Measurements from ENCODE around the gene GCC2. TPM values are rescaled to one million over a fixed set of nuclear protein-coding genes. Genes with fewer than 3 reads are reported as not detected.

Gene GCC2
- total and polyA plus RNA-seq, 2 of the 13 experiments (the other 11 are each of a cell fraction or from before 2014, with no cell fraction given), result 17.6 to 22.5 TPM

DNA sequence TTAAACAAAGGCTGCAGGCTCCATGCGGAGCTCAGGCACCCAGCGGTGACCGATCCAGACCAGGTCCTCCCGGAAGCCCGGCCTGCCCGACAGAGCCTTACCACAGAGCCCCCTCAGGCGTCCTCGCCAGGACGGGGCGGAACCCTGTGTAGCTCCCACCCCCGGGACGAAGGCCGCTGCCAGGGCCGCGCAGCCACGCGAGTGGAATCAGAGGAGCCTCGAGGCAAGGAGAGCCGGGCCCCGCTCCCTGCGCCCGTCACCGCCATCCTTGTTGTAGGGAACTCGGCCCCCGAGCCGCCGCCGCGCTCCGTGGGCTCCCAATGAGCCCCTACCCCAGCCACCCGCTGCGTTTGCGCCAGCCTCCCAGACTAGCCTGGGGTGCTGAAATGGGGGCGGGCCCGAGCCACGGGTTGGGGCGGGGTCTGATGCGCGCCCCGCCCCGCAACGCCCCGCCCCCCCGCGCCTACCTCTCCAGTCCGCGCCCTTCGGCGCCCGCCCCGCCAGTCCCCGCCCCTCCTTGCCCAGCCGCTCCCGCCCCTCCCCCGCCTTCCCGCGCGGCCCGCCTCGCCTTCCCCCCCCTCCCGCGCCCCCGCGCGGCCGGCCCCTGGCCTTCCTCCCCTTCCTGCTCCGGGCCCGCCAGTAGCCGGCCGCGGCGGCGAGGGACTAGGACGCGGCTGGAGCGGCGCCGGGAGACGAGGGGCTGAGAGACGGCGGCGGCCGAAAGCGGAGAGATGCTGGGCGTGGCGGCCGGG lies 85.0 kb downstream of the GCC2 start, which contains the start of gene LIMS1 (continued):
- TF ChIP-seq, protein P1, sequence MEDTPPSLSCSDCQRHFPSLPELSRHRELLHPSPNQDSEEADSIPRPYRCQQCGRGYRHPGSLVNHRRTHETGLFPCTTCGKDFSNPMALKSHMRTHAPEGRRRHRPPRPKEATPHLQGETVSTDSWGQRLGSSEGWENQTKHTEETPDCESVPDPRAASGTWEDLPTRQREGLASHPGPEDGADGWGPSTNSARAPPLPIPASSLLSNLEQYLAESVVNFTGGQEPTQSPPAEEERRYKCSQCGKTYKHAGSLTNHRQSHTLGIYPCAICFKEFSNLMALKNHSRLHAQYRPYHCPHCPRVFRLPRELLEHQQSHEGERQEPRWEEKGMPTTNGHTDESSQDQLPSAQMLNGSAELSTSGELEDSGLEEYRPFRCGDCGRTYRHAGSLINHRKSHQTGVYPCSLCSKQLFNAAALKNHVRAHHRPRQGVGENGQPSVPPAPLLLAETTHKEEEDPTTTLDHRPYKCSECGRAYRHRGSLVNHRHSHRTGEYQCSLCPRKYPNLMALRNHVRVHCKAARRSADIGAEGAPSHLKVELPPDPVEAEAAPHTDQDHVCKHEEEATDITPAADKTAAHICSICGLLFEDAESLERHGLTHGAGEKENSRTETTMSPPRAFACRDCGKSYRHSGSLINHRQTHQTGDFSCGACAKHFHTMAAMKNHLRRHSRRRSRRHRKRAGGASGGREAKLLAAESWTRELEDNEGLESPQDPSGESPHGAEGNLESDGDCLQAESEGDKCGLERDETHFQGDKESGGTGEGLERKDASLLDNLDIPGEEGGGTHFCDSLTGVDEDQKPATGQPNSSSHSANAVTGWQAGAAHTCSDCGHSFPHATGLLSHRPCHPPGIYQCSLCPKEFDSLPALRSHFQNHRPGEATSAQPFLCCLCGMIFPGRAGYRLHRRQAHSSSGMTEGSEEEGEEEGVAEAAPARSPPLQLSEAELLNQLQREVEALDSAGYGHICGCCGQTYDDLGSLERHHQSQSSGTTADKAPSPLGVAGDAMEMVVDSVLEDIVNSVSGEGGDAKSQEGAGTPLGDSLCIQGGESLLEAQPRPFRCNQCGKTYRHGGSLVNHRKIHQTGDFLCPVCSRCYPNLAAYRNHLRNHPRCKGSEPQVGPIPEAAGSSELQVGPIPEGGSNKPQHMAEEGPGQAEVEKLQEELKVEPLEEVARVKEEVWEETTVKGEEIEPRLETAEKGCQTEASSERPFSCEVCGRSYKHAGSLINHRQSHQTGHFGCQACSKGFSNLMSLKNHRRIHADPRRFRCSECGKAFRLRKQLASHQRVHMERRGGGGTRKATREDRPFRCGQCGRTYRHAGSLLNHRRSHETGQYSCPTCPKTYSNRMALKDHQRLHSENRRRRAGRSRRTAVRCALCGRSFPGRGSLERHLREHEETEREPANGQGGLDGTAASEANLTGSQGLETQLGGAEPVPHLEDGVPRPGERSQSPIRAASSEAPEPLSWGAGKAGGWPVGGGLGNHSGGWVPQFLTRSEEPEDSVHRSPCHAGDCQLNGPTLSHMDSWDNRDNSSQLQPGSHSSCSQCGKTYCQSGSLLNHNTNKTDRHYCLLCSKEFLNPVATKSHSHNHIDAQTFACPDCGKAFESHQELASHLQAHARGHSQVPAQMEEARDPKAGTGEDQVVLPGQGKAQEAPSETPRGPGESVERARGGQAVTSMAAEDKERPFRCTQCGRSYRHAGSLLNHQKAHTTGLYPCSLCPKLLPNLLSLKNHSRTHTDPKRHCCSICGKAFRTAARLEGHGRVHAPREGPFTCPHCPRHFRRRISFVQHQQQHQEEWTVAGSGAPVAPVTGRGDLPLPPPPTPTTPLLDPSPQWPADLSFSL (CRISPR knock-in tag; IDR thresholded peaks at IDR 0.05), result no peak
- TF ChIP-seq, protein P2, sequence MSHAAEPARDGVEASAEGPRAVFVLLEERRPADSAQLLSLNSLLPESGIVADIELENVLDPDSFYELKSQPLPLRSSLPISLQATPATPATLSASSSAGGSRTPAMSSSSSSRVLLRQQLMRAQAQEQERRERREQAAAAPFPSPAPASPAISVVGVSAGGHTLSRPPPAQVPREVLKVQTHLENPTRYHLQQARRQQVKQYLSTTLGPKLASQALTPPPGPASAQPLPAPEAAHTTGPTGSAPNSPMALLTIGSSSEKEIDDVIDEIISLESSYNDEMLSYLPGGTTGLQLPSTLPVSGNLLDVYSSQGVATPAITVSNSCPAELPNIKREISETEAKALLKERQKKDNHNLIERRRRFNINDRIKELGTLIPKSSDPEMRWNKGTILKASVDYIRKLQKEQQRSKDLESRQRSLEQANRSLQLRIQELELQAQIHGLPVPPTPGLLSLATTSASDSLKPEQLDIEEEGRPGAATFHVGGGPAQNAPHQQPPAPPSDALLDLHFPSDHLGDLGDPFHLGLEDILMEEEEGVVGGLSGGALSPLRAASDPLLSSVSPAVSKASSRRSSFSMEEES (CRISPR knock-in tag; IDR thresholded peaks at IDR 0.05), result peak; percentile 61; the same call in 1 of the 2 replicates
- TF ChIP-seq, protein P3, sequence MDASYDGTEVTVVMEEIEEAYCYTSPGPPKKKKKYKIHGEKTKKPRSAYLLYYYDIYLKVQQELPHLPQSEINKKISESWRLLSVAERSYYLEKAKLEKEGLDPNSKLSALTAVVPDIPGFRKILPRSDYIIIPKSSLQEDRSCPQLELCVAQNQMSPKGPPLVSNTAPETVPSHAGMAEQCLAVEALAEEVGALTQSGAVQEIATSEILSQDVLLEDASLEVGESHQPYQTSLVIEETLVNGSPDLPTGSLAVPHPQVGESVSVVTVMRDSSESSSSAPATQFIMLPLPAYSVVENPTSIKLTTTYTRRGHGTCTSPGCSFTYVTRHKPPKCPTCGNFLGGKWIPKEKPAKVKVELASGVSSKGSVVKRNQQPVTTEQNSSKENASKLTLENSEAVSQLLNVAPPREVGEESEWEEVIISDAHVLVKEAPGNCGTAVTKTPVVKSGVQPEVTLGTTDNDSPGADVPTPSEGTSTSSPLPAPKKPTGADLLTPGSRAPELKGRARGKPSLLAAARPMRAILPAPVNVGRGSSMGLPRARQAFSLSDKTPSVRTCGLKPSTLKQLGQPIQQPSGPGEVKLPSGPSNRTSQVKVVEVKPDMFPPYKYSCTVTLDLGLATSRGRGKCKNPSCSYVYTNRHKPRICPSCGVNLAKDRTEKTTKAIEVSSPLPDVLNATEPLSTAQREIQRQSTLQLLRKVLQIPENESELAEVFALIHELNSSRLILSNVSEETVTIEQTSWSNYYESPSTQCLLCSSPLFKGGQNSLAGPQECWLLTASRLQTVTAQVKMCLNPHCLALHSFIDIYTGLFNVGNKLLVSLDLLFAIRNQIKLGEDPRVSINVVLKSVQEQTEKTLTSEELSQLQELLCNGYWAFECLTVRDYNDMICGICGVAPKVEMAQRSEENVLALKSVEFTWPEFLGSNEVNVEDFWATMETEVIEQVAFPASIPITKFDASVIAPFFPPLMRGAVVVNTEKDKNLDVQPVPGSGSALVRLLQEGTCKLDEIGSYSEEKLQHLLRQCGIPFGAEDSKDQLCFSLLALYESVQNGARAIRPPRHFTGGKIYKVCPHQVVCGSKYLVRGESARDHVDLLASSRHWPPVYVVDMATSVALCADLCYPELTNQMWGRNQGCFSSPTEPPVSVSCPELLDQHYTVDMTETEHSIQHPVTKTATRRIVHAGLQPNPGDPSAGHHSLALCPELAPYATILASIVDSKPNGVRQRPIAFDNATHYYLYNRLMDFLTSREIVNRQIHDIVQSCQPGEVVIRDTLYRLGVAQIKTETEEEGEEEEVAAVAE (CRISPR knock-in tag; IDR thresholded peaks at IDR 0.05; ENCODE audit: borderline replicate concordance), result peak; percentile 86
- TF ChIP-seq, protein P4, sequence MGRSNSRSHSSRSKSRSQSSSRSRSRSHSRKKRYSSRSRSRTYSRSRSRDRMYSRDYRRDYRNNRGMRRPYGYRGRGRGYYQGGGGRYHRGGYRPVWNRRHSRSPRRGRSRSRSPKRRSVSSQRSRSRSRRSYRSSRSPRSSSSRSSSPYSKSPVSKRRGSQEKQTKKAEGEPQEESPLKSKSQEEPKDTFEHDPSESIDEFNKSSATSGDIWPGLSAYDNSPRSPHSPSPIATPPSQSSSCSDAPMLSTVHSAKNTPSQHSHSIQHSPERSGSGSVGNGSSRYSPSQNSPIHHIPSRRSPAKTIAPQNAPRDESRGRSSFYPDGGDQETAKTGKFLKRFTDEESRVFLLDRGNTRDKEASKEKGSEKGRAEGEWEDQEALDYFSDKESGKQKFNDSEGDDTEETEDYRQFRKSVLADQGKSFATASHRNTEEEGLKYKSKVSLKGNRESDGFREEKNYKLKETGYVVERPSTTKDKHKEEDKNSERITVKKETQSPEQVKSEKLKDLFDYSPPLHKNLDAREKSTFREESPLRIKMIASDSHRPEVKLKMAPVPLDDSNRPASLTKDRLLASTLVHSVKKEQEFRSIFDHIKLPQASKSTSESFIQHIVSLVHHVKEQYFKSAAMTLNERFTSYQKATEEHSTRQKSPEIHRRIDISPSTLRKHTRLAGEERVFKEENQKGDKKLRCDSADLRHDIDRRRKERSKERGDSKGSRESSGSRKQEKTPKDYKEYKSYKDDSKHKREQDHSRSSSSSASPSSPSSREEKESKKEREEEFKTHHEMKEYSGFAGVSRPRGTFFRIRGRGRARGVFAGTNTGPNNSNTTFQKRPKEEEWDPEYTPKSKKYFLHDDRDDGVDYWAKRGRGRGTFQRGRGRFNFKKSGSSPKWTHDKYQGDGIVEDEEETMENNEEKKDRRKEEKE (IDR thresholded peaks at IDR 0.05), result no peak
- TF ChIP-seq, protein P5, sequence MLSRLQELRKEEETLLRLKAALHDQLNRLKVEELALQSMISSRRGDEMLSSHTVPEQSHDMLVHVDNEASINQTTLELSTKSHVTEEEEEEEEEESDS (CRISPR knock-in tag; IDR thresholded peaks at IDR 0.05; ENCODE audit: borderline replicate concordance), result peak; percentile 86; the same call in 1 of the 2 replicates
- TF ChIP-seq ZNF260 (CRISPR knock-in tag; IDR thresholded peaks at IDR 0.05; ENCODE audit: borderline replicate concordance, low read depth) (no peak), SP5 (CRISPR knock-in tag; IDR thresholded peaks at IDR 0.05; ENCODE audit: borderline replicate concordance, low read depth) (peak; percentile 66), DNMT3B (CRISPR knock-in tag; conservative IDR thresholded peaks at IDR 0.05) (no peak), BORCS8-MEF2B (CRISPR knock-in tag; IDR thresholded peaks at IDR 0.05) (peak; percentile 74)
- TF ChIP-seq, protein P6, sequence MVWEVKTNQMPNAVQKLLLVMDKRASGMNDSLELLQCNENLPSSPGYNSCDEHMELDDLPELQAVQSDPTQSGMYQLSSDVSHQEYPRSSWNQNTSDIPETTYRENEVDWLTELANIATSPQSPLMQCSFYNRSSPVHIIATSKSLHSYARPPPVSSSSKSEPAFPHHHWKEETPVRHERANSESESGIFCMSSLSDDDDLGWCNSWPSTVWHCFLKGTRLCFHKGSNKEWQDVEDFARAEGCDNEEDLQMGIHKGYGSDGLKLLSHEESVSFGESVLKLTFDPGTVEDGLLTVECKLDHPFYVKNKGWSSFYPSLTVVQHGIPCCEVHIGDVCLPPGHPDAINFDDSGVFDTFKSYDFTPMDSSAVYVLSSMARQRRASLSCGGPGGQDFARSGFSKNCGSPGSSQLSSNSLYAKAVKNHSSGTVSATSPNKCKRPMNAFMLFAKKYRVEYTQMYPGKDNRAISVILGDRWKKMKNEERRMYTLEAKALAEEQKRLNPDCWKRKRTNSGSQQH (CRISPR knock-in tag; IDR thresholded peaks at IDR 0.05; ENCODE audit: low read depth), result peak; percentile 53; the same call in 1 of the 2 replicates
